Measurements from ENCODE around the gene CP. TPM values are rescaled to one million over a fixed set of nuclear protein-coding genes. Genes with fewer than 3 reads are reported as not detected.
"Not testable (repeated sequence)": the region's sequence is repeated elsewhere in the genome, so short reads cannot be mapped to it uniquely, and the experiment has no call there.

The CP gene
- total RNA-seq: 10 to 100 TPM; 13.9 to 35.6 TPM
- long read RNA-seq, partial matches to known transcripts: 0 of 4 reads
- long read RNA-seq, other reads (novel, unspliced or antisense): 4 of 4 reads

- intact Hi-C loops (cut with DNase I): no loop called here
- peak in 1 of 2 donors; percentile 35 for ATAC-seq
- DNase-seq: no peak
These were observed at the start of gene CP for GRCh38 chr3:149221783-149222517. TSS of gene CP (minus strand) at chr3:149221829. CDS start at chr3:149221792, 37 bp downstream.

GRCh38 chr3:149270180-149270579, 48.6 kb upstream of the CP start:
- intact Hi-C loops (cut with DNase I): loop anchor here in 1 of 2 donors (5.0 kb wide), 1 partner anchor 148 kb away; no protein-coding TSS in a partner anchor
- ATAC-seq: no peak
- DNase-seq: no peak

- DNase-seq (no peak), ATAC-seq (no peak)
- intact Hi-C loops (cut with DNase I): loop anchor here in 1 of 2 donors (5.0 kb wide), 1 partner anchor 147 kb away; no protein-coding TSS in a partner anchor
These were observed 48.1 kb upstream of the CP start for GRCh38 chr3:149269687-149270086.

GRCh38 chr3:149267565-149267964, 45.9 kb upstream of the CP start:
- no peak for ATAC-seq
- DNase-seq: no peak
- intact Hi-C loops (cut with DNase I): no loop called here

GRCh38 chr3:149266736-149267135, 45.1 kb upstream of the CP start:
- no peak for DNase-seq
- intact Hi-C loops (cut with DNase I): no loop called here
- ATAC-seq: no peak

- ATAC-seq: no peak
These were observed 42.2 kb upstream of the CP start for GRCh38 chr3:149263856-149264255.

GRCh38 chr3:149258714-149259113, 37.1 kb upstream of the CP start:
- intact Hi-C loops (cut with DNase I): no loop called here
- ATAC-seq (peak in 1 of 2 donors; percentile 15), DNase-seq (no peak)

More at GRCh38 chr3:149263856-149264255, 42.2 kb upstream of the CP start:
- intact Hi-C loops (cut with DNase I): no loop called here
- no peak for DNase-seq

GRCh38 chr3:149258298-149258697, 36.7 kb upstream of the CP start:
- intact Hi-C loops (cut with DNase I): no loop called here
- DNase-seq: peak; percentile 34
- peak in 1 of 2 donors; percentile 45 for ATAC-seq

- ATAC-seq: no peak
- intact Hi-C loops (cut with DNase I): no loop called here
- no peak for DNase-seq
These were observed 30.6 kb upstream of the CP start for GRCh38 chr3:149252272-149252671.

GRCh38 chr3:149251186-149251585, 29.6 kb upstream of the CP start:
- no peak for DNase-seq
- no peak for ATAC-seq
- intact Hi-C loops (cut with DNase I): no loop called here

- intact Hi-C loops (cut with DNase I): loop anchor here in 1 of 2 donors (10.0 kb wide), 1 partner anchor 63 kb away; no protein-coding TSS in a partner anchor
- DNase-seq (no peak), ATAC-seq (no peak)
These were observed 26.5 kb upstream of the CP start for GRCh38 chr3:149247929-149248691.

- no peak for DNase-seq
- ATAC-seq: peak in 1 of 2 donors; percentile 70
- intact Hi-C loops (cut with DNase I): loop anchor here in 1 of 2 donors (10.0 kb wide), 1 partner anchor 62 kb away; no protein-coding TSS in a partner anchor
These were observed 25.5 kb upstream of the CP start for GRCh38 chr3:149247008-149247710.

GRCh38 chr3:149245738-149246451, 24.3 kb upstream of the CP start:
- intact Hi-C loops (cut with DNase I): loop anchor here in 1 of 2 donors (10.0 kb wide), 1 partner anchor 61 kb away; no protein-coding TSS in a partner anchor
- DNase-seq (no peak), ATAC-seq (peak; percentile 66 to 77)

GRCh38 chr3:149243540-149243939, 21.9 kb upstream of the CP start:
- intact Hi-C loops (cut with DNase I): loop anchor here in 1 of 2 donors (10.0 kb wide), 1 partner anchor 59 kb away; no protein-coding TSS in a partner anchor
- no peak for DNase-seq
- ATAC-seq: no peak

GRCh38 chr3:149239357-149239936, 17.8 kb upstream of the CP start:
- intact Hi-C loops (cut with DNase I): no loop called here
- DNase-seq (no peak), ATAC-seq (no peak)

GRCh38 chr3:149238268-149238667, 16.6 kb upstream of the CP start:
- intact Hi-C loops (cut with DNase I): not testable (repeated sequence)

GRCh38 chr3:149235599-149236424, 14.2 kb upstream of the CP start:
- DNase-seq: no peak
- ATAC-seq: no peak
- intact Hi-C loops (cut with DNase I): no loop called here

More at GRCh38 chr3:149238268-149238667, 16.6 kb upstream of the CP start:
- DNase-seq, ATAC-seq: not testable (repeated sequence)
